Gastroesophageal sphincter (tissue), 4 donors: ENCODE measurements around the gene SPTA1. TPM values are rescaled to one million over a fixed set of nuclear protein-coding genes. Genes with fewer than 3 reads are reported as not detected.

Experiments
- ATAC-seq: fragments of 150-250 bp; one replicate; pipeline ENCODE4 v1.9.1; 2016; ENCODE audit warnings: mild to moderate bottlenecking, moderate library complexity
- H3K27ac ChIP-seq, 4 donors: fragments of 200-600 bp; sonication (generic) in 3 of 4; 1 replicate in 3 of 4; 2 replicates in 1 of 4; pipeline ENCODE4 v1.5.1; 2016 to 2019
- H3K27me3 ChIP-seq: fragments of 200-600 bp; sonication (generic); one replicate; pipeline ENCODE4 v1.5.1; 2019
- H3K36me3 ChIP-seq, 2 donors: fragments of 200-600 bp; sonication (generic); one replicate each; pipeline ENCODE4 v1.5.1; 2019; ENCODE audit warnings: control low read depth in 1 of 2
- H3K4me1 ChIP-seq, 3 donors: fragments of 200-600 bp; sonication (generic); 1 replicate in 2 of 3; 2 replicates in 1 of 3; pipeline ENCODE4 v1.5.1; 2016 to 2019; ENCODE audit warnings: control low read depth in 2 of 3
- H3K4me3 ChIP-seq, 2 donors: fragments of 200-600 bp; sonication (generic); one replicate each; pipeline ENCODE4 v1.5.1; 2019; ENCODE audit warnings: mild to moderate bottlenecking in 1 of 2, moderate library complexity in 1 of 2
- H3K9me3 ChIP-seq, 3 donors: fragments of 200-600 bp; sonication (generic); one replicate each; pipeline ENCODE4 v1.5.1; 2017 to 2019; ENCODE audit warnings: control low read depth in 2 of 3
- EP300 ChIP-seq: sonication (generic); formaldehyde crosslinking; IDR thresholded peaks from one replicate; pipeline ENCODE4 v1.6.1; 2017; ENCODE audit warnings: antibody characterized with exemption, mild to moderate bottlenecking
- POLR2A ChIP-seq, 2 donors: fragments of 450-650 bp; IDR thresholded peaks; one replicate each; pipeline ENCODE4 v1.6.1; 2017; ENCODE audit warnings: antibody characterized with exemption in 2 of 2, mild to moderate bottlenecking in 2 of 2, moderate library complexity in 1 of 2
- POLR2AphosphoS5 ChIP-seq: sonication (generic); formaldehyde crosslinking; IDR thresholded peaks from one replicate; pipeline ENCODE4 v1.6.1; 2017; ENCODE audit warnings: antibody characterized with exemption
- WGBS, 2 donors: methylation state at CpG; one replicate each; pipeline ENCODE4 v1.1.5; 2018; ENCODE audit warnings: low coverage in 1 of 2; 5-methylcytosine and 5-hydroxymethylcytosine counted together
- total RNA-seq, 4 donors: library from RNA; depleted of rRNA; stranded (reverse); fragments of >200 nt; gene quantifications; one replicate each; pipeline ENCODE4 v1.1.0, GENCODE V29; 2016
- TF ChIP-seq, protein P1 (sequence below), 4 experiments: fragments of 200-600 bp in 2 of 4; fragments of 450-650 bp in 2 of 4; sonication (generic) in 1 of 4; IDR thresholded peaks; one replicate each; pipeline ENCODE4 v1.5.1; 2017 to 2019; ENCODE audit warnings: antibody characterized with exemption in 4 of 4, mild to moderate bottlenecking in 2 of 4, moderate library complexity in 2 of 4

The SPTA1 gene
- total RNA-seq, 4 donors from 2014 or later = 0.05 to 0.16 TPM; not detected in 2

DNA sequence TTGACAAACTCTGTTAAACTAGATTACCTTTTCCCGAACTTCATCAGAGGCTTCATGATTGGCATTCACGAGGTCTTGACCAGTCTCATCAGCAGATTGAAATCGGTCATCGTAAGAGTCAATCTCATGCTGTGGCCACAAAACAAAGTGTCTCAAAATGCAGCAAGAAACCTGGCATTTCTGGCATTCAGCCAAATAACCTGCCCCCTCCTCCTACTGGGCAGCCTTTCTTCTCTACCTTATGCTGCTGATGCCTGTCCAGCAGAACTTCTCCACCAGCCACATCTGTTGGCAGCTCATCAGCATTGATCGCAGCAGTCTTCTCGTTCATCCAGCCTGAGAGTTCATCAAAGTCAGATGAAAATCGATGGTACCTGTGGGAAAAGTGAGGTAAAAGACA lies 12.2 kb downstream of the SPTA1 start:
- no peak overlapping the region for H3K27ac ChIP-seq
- no peak overlapping the region for H3K4me3 ChIP-seq
- WGBS, 2 donors = 90 to 91% methylated on average over 7 of the region's 7 CpGs
- H3K36me3 ChIP-seq = no peaks in the 10 kb centered on the region
- no peaks in the 10 kb centered on the region for H3K9me3 ChIP-seq
- ATAC-seq = no peak
- no peaks in the 10 kb centered on the region for H3K27me3 ChIP-seq
- no peaks in the 10 kb centered on the region for H3K4me1 ChIP-seq
- TF ChIP-seq EP300 (no peak), POLR2AphosphoS5 (no peak), POLR2A (IDR thresholded peaks at IDR 0.05) (no peak)
- TF ChIP-seq, protein P1, sequence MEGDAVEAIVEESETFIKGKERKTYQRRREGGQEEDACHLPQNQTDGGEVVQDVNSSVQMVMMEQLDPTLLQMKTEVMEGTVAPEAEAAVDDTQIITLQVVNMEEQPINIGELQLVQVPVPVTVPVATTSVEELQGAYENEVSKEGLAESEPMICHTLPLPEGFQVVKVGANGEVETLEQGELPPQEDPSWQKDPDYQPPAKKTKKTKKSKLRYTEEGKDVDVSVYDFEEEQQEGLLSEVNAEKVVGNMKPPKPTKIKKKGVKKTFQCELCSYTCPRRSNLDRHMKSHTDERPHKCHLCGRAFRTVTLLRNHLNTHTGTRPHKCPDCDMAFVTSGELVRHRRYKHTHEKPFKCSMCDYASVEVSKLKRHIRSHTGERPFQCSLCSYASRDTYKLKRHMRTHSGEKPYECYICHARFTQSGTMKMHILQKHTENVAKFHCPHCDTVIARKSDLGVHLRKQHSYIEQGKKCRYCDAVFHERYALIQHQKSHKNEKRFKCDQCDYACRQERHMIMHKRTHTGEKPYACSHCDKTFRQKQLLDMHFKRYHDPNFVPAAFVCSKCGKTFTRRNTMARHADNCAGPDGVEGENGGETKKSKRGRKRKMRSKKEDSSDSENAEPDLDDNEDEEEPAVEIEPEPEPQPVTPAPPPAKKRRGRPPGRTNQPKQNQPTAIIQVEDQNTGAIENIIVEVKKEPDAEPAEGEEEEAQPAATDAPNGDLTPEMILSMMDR (IDR thresholded peaks at IDR 0.05) = no peak

DNA sequence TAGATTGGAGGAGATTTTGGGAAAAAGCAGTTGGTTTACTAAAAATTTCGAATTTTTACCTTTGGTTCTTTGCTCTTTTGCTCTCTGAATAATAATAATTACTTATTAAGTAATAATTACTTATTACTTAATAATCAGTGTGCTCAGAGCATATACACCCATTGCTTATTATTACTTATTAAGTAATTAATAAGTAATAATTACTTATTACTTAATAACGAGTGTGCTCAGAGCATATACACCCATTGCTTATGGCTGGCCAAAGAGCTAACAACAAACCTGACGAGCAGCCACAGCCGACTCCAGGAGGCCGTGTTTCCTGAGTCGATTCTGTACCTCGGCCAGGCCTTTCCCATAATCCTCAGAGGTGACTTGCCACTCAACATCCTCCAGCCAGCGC lies 20.5 kb downstream of the SPTA1 start:
- H3K4me3 ChIP-seq = no peak overlapping the region
- no peak for TF ChIP-seq POLR2AphosphoS5
- TF ChIP-seq, protein P1 (IDR thresholded peaks at IDR 0.05) = no peak
- TF ChIP-seq EP300 = no peak
- no peak for TF ChIP-seq POLR2A (IDR thresholded peaks at IDR 0.05)
- no peaks in the 10 kb centered on the region for H3K4me1 ChIP-seq
- H3K9me3 ChIP-seq = no peaks in the 10 kb centered on the region
- 81 to 83% methylated on average over 4 to 8 of the region's 8 CpGs for whole genome bisulfite sequencing, 2 donors
- H3K27ac ChIP-seq = no peak overlapping the region
- ATAC-seq = no peak
- no peaks in the 10 kb centered on the region for H3K36me3 ChIP-seq
- H3K27me3 ChIP-seq = no peaks in the 10 kb centered on the region

DNA sequence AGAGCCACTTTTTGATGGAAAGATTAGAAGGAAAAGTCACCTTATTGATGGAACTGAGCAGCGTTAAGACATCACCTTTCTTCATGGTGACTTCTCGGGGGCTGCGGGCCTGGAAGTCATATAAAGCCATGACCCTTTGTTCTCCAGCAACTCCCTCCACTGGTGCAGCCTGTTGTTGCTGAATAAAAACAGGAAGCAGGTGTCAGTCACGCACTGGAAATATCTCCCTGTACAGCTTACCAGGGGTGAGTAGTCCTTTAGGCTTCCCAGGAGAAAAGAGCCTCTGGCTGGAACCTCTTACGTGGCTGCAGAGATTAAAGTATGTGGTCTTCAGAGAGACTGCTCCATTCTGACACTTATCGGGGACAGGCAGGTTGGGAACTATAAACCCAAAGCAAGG lies 31.9 kb downstream of the SPTA1 start:
- ATAC-seq = no peak
- Histone ChIP-seq H3K27ac (no peak overlapping the region), H3K4me3 (no peak overlapping the region), H3K4me1 (no peaks in the 10 kb centered on the region), H3K27me3 (no peaks in the 10 kb centered on the region), H3K36me3 (no peaks in the 10 kb centered on the region), H3K9me3 (no peaks in the 10 kb centered on the region)
- 50 to 64% methylated on average over 6 of the region's 6 CpGs for WGBS, 2 donors
- TF ChIP-seq, protein P1 (IDR thresholded peaks at IDR 0.05) = no peak
- TF ChIP-seq EP300 (no peak), POLR2AphosphoS5 (no peak), POLR2A (IDR thresholded peaks at IDR 0.05) (no peak)

DNA sequence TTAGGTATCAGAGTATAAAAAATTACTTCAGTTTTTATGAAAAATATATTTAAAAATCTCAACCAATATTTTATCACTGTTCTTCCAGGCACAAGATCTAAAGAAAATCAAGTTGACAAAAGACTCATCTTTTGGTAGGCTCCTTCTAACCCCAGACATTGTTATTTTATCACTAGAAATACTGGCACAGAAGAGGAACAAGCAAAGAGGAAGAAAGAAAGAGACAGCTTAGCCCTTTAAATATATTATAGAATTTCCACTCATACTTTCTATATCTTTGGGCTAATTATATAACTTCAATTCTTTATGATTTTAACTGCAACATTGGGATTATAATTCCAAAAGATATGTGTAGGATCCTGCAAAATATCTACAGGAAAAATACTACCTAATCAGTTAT lies 32.4 kb downstream of the SPTA1 start:
- Histone ChIP-seq H3K27me3 (no peaks in the 10 kb centered on the region), H3K36me3 (no peaks in the 10 kb centered on the region), H3K9me3 (no peaks in the 10 kb centered on the region), H3K4me1 (no peaks in the 10 kb centered on the region), H3K27ac (no peak overlapping the region), H3K4me3 (no peak overlapping the region)
- ATAC-seq = no peak
- TF ChIP-seq POLR2AphosphoS5 (no peak), POLR2A (IDR thresholded peaks at IDR 0.05) (no peak)

DNA sequence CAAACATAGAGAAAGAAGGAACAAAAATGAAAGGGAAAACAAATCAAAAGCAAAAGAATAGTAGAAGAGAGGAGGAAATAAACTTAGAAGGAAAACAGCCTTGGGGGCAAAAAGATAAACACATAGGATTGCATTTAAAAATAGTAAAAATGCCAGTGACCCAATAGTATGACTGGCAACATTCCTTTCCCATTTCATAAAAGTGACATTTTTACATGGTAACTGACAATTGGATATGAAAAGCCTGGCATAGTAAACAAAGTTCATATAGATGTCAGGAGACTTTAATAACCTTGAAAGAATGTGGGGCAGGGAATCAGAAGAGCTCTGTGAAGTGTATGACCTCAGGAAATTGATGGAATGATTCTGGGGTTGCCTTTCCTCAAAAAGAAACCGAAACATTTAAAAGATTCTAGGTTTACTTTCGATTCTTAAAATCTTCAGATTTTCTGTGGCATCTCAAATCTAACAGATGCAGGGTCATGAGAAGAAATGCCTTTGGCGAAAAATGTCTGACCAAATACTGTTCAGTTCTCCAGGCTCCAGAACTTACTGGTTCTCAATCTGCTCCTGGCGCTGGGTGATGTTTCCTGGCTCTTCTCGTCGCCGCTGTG lies 33.7 kb downstream of the SPTA1 start:
- no peaks in the 10 kb centered on the region for H3K9me3 ChIP-seq
- WGBS, 2 donors = 86 to 88% methylated on average over 4 to 6 of the region's 7 CpGs
- H3K27ac ChIP-seq = no peak overlapping the region
- no peak for TF ChIP-seq POLR2A (IDR thresholded peaks at IDR 0.05)
- H3K36me3 ChIP-seq = no peaks in the 10 kb centered on the region
- H3K27me3 ChIP-seq = no peaks in the 10 kb centered on the region
- H3K4me1 ChIP-seq = no peaks in the 10 kb centered on the region
- no peak overlapping the region for H3K4me3 ChIP-seq
- ATAC-seq = no peak

DNA sequence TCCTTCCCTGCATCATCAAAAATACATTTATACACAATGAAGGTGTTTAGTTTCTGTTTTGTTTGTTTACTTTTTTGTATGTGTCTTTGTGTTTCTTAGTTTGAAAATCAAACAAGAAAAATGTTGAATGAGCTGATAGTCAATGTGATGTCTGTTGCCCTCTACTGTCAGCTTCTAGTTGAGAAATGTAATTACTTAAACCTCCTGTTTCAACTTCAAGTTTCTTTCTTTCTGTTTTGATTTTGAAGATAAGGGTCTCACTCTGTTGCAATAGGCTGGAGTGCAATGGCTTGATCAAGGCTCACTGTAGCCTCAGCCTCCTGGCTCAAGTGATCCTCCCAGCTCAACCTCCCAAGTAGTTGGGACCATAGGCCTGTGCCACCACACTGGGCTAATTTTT lies 37.5 kb downstream of the SPTA1 start:
- ATAC-seq = no peak

More for the DNA sequence above, 37.5 kb downstream of the SPTA1 start:
- Histone ChIP-seq H3K4me3 (no peak overlapping the region), H3K27me3 (no peaks in the 10 kb centered on the region), H3K9me3 (no peaks in the 10 kb centered on the region), H3K36me3 (no peaks in the 10 kb centered on the region), H3K4me1 (no peaks in the 10 kb centered on the region), H3K27ac (no peak overlapping the region)
- TF ChIP-seq POLR2AphosphoS5 = no peak
- TF ChIP-seq EP300 = no peak
- TF ChIP-seq POLR2A (IDR thresholded peaks at IDR 0.05) = no peak
- TF ChIP-seq, protein P1 (IDR thresholded peaks at IDR 0.05) = no peak
